Natural killer cell (primary cell): ENCODE measurements around the gene SETD1B. TPM values are rescaled to one million over a fixed set of nuclear protein-coding genes. Genes with fewer than 3 reads are reported as not detected.
A peak's percentile ranks its signal among the peaks of the same experiment; 100 is the strongest.

Source experiments
- ATAC-seq, 3 donors: fragments of 150-1000 bp in 2 of 3; fragments of 200-7000 bp in 1 of 3; cut with Tn5 transposase; 1 replicate in 1 of 3; 2 replicates in 2 of 3; pipeline ENCODE4 v1.10.0; 2021; ENCODE audit warnings: mild to moderate bottlenecking in 2 of 3, moderate library complexity in 2 of 3
- DNase-seq, 2 donors: peaks; one replicate each; pipeline versions ENCODE4 v3.0.0 to v3.0.0-alpha.2; 2013 to 2021; ENCODE audit warnings: mixed read lengths in 1 of 2
- H3K27ac ChIP-seq: one replicate; pipeline ENCODE4 v1.5.1; 2013; ENCODE audit warnings: mild to moderate bottlenecking, low read length
- H3K27me3 ChIP-seq: one replicate; pipeline ENCODE4 v1.6.1; 2013; ENCODE audit warnings: low read length; ENCODE audit not compliant: control insufficient read depth, insufficient read depth
- H3K36me3 ChIP-seq: one replicate; pipeline ENCODE4 v1.6.1; 2013; ENCODE audit warnings: low read length; ENCODE audit not compliant: control insufficient read depth, insufficient read depth
- H3K4me1 ChIP-seq: one replicate; pipeline ENCODE4 v1.6.1; 2013; ENCODE audit warnings: low read length; ENCODE audit not compliant: control insufficient read depth, insufficient read depth
- H3K4me3 ChIP-seq: one replicate; pipeline ENCODE4 v1.5.1; 2013; ENCODE audit warnings: low read length
- H3K9me3 ChIP-seq: one replicate; pipeline ENCODE4 v1.6.1; 2013; ENCODE audit warnings: low read length; ENCODE audit not compliant: control insufficient read depth, insufficient read depth
- H3K27ac Mint-ChIP-seq, 2 donors: one replicate each; pipeline ENCODE4 v1.8.0; 2022; ENCODE audit warnings: mild to moderate bottlenecking in 2 of 2, mixed read lengths in 2 of 2, moderate library complexity in 1 of 2
- H3K27me3 Mint-ChIP-seq, 2 donors: one replicate each; pipeline ENCODE4 v1.8.0; 2022; ENCODE audit warnings: low read depth in 2 of 2, mixed read lengths in 2 of 2
- H3K36me3 Mint-ChIP-seq: one replicate; pipeline ENCODE4 v1.8.0; 2022; ENCODE audit warnings: mixed read lengths
- H3K4me1 Mint-ChIP-seq, 2 donors: one replicate each; pipeline ENCODE4 v1.8.0; 2022; ENCODE audit warnings: mixed read lengths in 2 of 2
- H3K4me3 Mint-ChIP-seq: one replicate; pipeline ENCODE4 v1.8.0; 2022; ENCODE audit warnings: mild to moderate bottlenecking, moderate library complexity, mixed read lengths
- H3K9me3 Mint-ChIP-seq, 2 donors: one replicate each; pipeline ENCODE4 v1.8.0; 2022; ENCODE audit warnings: mixed read lengths in 2 of 2
- CTCF ChIP-seq: fragments of 200-600 bp; IDR thresholded peaks from one replicate; pipeline ENCODE4 v1.8.0; 2022; ENCODE audit warnings: antibody characterized with exemption
- WGBS: methylation state at CpG from one replicate; pipeline ENCODE4 v1.1.7; 2013; ENCODE audit warnings: missing lambda C conversion rate; ENCODE audit not compliant: insufficient coverage; 5-methylcytosine and 5-hydroxymethylcytosine counted together
- intact Hi-C: fragments of 100-400 bp; cut with micrococcal nuclease; formaldehyde crosslinking; loops from one replicate; pipeline ENCODE4 v1.14.2; 2022
- total RNA-seq, 4 donors: library from RNA; stranded (reverse); fragments of 120-200 nt in 1 of 4; gene quantifications; one replicate each; pipeline versions ENCODE4 v1.2.3 to v1.2.4, GENCODE V29; 2013 to 2022

The SETD1B gene
- total RNA-seq, 3 donors from 2014 or later (not counting 1 experiment from before 2014, with no cell fraction given) = 55.1 to 57.5 (median 56.2) TPM

- no peaks in the 10 kb centered on the region for H3K9me3 Mint-ChIP-seq
- no peaks in the 10 kb centered on the region for H3K36me3 Mint-ChIP-seq
- under 1% methylated on average over 63 of the region's 63 CpGs for WGBS
- H3K36me3 ChIP-seq = peaks cover 35% of the 10 kb centered on the region
- H3K27me3 ChIP-seq = no peaks in the 10 kb centered on the region
- H3K4me1 Mint-ChIP-seq = peaks cover 31 to 49% of the 10 kb centered on the region in 2 donors
- TF ChIP-seq CTCF = no peak
- no peaks in the 10 kb centered on the region for H3K9me3 ChIP-seq
- intact Hi-C loops = loop anchor here (5.0 kb wide), 1 partner anchor 698 kb away; the partner anchor contains the start of gene ZCCHC8
- DNase-seq (peak; percentile 55 to 84), ATAC-seq (peak; percentile 2 to 16 (median 3))
- H3K27ac ChIP-seq = peak overlapping the region; percentile 74
- H3K27ac Mint-ChIP-seq = peak overlapping the region; percentile 89 to 90
- peak overlapping the region; percentile 97 for H3K4me3 Mint-ChIP-seq
- peak overlapping the region; percentile 59 for H3K4me3 ChIP-seq
- no peaks in the 10 kb centered on the region for H3K27me3 Mint-ChIP-seq
- H3K4me1 ChIP-seq = peaks cover 48% of the 10 kb centered on the region
These were observed 755 bp downstream of the SETD1B start for GRCh38 chr12:121804417-121805111.

- no peaks in the 10 kb centered on the region for H3K27me3 Mint-ChIP-seq
These were observed 1.6 kb downstream of the SETD1B start for GRCh38 chr12:121805171-121806008.

DNA sequence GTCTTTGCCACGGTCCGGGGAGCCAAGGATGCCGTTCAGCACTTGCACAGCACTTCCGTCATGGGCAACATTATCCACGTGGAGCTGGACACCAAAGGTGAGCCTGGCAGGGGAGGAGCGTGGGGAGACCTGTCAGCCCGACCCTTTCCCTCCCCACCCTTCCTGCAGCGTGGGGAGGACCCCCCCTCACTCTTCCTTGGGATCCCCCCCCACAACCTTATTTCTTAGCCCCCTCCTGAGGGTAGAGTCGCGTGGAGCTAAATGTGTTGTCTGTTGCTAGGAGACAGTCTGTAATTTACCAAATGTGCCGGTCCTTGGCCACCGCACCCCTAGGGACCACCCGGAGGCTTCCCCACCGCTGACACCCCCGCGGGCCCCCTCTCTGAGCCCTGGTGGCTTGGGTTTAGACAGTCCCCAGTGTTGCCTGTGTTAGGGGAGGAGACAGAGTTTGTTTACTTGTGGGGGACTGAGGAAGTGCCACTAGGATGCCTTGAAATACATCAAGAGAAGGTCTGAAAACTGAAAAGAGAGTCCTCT lies 2.3 kb downstream of the SETD1B start:
- ATAC-seq = peak in 1 of 3 donors; percentile 17
- Mint-ChIP-seq H3K9me3 (no peaks in the 10 kb centered on the region), H3K4me1 (peaks cover 33 to 55% of the 10 kb centered on the region in 2 donors), H3K36me3 (no peaks in the 10 kb centered on the region), H3K27ac (peak overlapping the region; percentile 89 to 90), H3K27me3 (no peaks in the 10 kb centered on the region), H3K4me3 (peak overlapping the region; percentile 90)
- H3K27me3 ChIP-seq = no peaks in the 10 kb centered on the region
- peaks cover 52% of the 10 kb centered on the region for H3K4me1 ChIP-seq
- DNase-seq = peak in 1 of 2 donors; percentile 62
- peak overlapping the region; percentile 63 for H3K27ac ChIP-seq
- no peaks in the 10 kb centered on the region for H3K9me3 ChIP-seq
- peaks cover 48% of the 10 kb centered on the region for H3K36me3 ChIP-seq
- H3K4me3 ChIP-seq = peak overlapping the region; percentile 31
- intact Hi-C loops = no loop called here
- 9% methylated on average over 15 of the region's 16 CpGs for WGBS
- TF ChIP-seq CTCF = no peak

More at GRCh38 chr12:121805171-121806008, 1.6 kb downstream of the SETD1B start:
- H3K36me3 Mint-ChIP-seq = no peaks in the 10 kb centered on the region
- Histone ChIP-seq H3K9me3 (no peaks in the 10 kb centered on the region), H3K27ac (peak overlapping the region; percentile 74), H3K4me1 (peaks cover 47% of the 10 kb centered on the region), H3K36me3 (peaks cover 41% of the 10 kb centered on the region), H3K27me3 (no peaks in the 10 kb centered on the region), H3K4me3 (peak overlapping the region; percentile 59)
- peak overlapping the region; percentile 89 to 90 for H3K27ac Mint-ChIP-seq
- H3K9me3 Mint-ChIP-seq = no peaks in the 10 kb centered on the region
- DNase-seq (peak; percentile 15 to 54), ATAC-seq (no peak)
- H3K4me3 Mint-ChIP-seq = peak overlapping the region; percentile 97
- no peak for TF ChIP-seq CTCF
- intact Hi-C loops = no loop called here
- under 1% methylated on average over 26 of the region's 45 CpGs for WGBS
- H3K4me1 Mint-ChIP-seq = peaks cover 31 to 51% of the 10 kb centered on the region in 2 donors
